HG03025 (cell line): Measurements from ENCODE around the gene PPIE.
"Not testable (repeated sequence)": the region's sequence is repeated elsewhere in the genome, so short reads cannot be mapped to it uniquely, and the experiment has no call there.

ENCODE experiments used
- ATAC-seq: cut with Tn5 transposase; IDR thresholded peaks from one replicate; pipeline ENCODE4 v1.9.1; 2021; ENCODE audit warnings: mild to moderate bottlenecking, moderate library complexity; ENCODE audit not compliant: unreplicated experiment, low FRiP score

PPIE gene

GRCh38 chr1:39776886-39777285 is 38.2 kb downstream of the PPIE start:
- no peak for ATAC-seq

GRCh38 chr1:39777306-39777705 is 38.6 kb downstream of the PPIE start:
- ATAC-seq = no peak

- ATAC-seq = not testable (repeated sequence)
These were observed 39.2 kb downstream of the PPIE start for GRCh38 chr1:39777896-39778295.

- ATAC-seq = not testable (repeated sequence)
These were observed 39.9 kb downstream of the PPIE start for GRCh38 chr1:39778463-39779099.

- no peak for ATAC-seq
These were observed 40.5 kb downstream of the PPIE start for GRCh38 chr1:39779137-39779536.

GRCh38 chr1:39779821-39780220 is 41.1 kb downstream of the PPIE start:
- no peak for ATAC-seq

GRCh38 chr1:39781349-39781715 is 42.6 kb downstream of the PPIE start:
- no peak for ATAC-seq

- ATAC-seq = no peak
These were observed 43.4 kb downstream of the PPIE start for GRCh38 chr1:39782103-39782502.

- not testable (repeated sequence) for ATAC-seq
These were observed 44.0 kb downstream of the PPIE start for GRCh38 chr1:39782685-39783084.

GRCh38 chr1:39786303-39787107 is 47.8 kb downstream of the PPIE start:
- ATAC-seq = not testable (repeated sequence)

GRCh38 chr1:39787108-39787375 is 48.4 kb downstream of the PPIE start:
- not testable (repeated sequence) for ATAC-seq

GRCh38 chr1:39787468-39787867 is 48.8 kb downstream of the PPIE start:
- ATAC-seq = no peak

- ATAC-seq = not testable (repeated sequence)
These were observed 49.3 kb downstream of the PPIE start for GRCh38 chr1:39787964-39788363.

- ATAC-seq = peak; percentile 19
These were observed 49.7 kb downstream of the PPIE start for GRCh38 chr1:39788426-39788757.

GRCh38 chr1:39788758-39789570 is 50.3 kb downstream of the PPIE start, which contains the start of gene BMP8B:
Gene BMP8B, minus strand, starts transcription at chr1:39788865. Its CDS starts 380 bp downstream, at chr1:39788485.
- peak; percentile 52 for ATAC-seq

GRCh38 chr1:39789571-39790110 is 51.0 kb downstream of the PPIE start:
- ATAC-seq = peak; percentile 17

- ATAC-seq = no peak
These were observed 53.2 kb downstream of the PPIE start for GRCh38 chr1:39791838-39792237.

- ATAC-seq = no peak
These were observed 57.0 kb downstream of the PPIE start for GRCh38 chr1:39795651-39796050.

- ATAC-seq = peak; percentile 74
These were observed 60.4 kb downstream of the PPIE start for GRCh38 chr1:39798859-39799769.
